ENCODE results near the gene NLGN4Y.

Gene NLGN4Y

GRCh38 chrY:14524272-14525231, at the start of gene NLGN4Y:
TSS of gene NLGN4Y (plus strand) at chrY:14524529. CDS start at chrY:14622120, 97,591 bp downstream.
- no peak for DNase-seq

- DNase-seq, result no peak
Observed at GRCh38 chrY:14485935-14486334, 38.4 kb upstream of the NLGN4Y start.

- no peak for DNase-seq
Observed at GRCh38 chrY:14490226-14490625, 34.1 kb upstream of the NLGN4Y start.

GRCh38 chrY:14498071-14498470, 26.3 kb upstream of the NLGN4Y start:
- DNase-seq, result no peak

- no peak for DNase-seq
Observed at GRCh38 chrY:14504592-14504991, 19.7 kb upstream of the NLGN4Y start.

- DNase-seq, result no peak
Observed at GRCh38 chrY:14522379-14522950, 1.9 kb upstream of the NLGN4Y start.

GRCh38 chrY:14523491-14524271, 648 bp upstream of the NLGN4Y start:
- DNase-seq, result no peak

GRCh38 chrY:14525315-14525714, 986 bp downstream of the NLGN4Y start:
- no peak for DNase-seq

- no peak for DNase-seq
Observed at GRCh38 chrY:14528361-14528760, 4.0 kb downstream of the NLGN4Y start.

- no peak for DNase-seq
Observed at GRCh38 chrY:14536703-14537102, 12.4 kb downstream of the NLGN4Y start.

- DNase-seq, result no peak
Observed at GRCh38 chrY:14543506-14543905, 19.2 kb downstream of the NLGN4Y start.

- no peak for DNase-seq
Observed at GRCh38 chrY:14581294-14581693, 57.0 kb downstream of the NLGN4Y start.

- no peak for DNase-seq
Observed at GRCh38 chrY:14586725-14587124, 62.4 kb downstream of the NLGN4Y start.

- no peak for DNase-seq
Observed at GRCh38 chrY:14601372-14601771, 77.0 kb downstream of the NLGN4Y start.

GRCh38 chrY:14617625-14618024, 93.3 kb downstream of the NLGN4Y start:
- DNase-seq, result no peak

GRCh38 chrY:14618513-14618912, 94.2 kb downstream of the NLGN4Y start:
- no peak for DNase-seq

GRCh38 chrY:14628208-14628607, 103.9 kb downstream of the NLGN4Y start:
- no peak for DNase-seq

- no peak for DNase-seq
Observed at GRCh38 chrY:14631676-14632075, 107.3 kb downstream of the NLGN4Y start.

- DNase-seq, result no peak
Observed at GRCh38 chrY:14633718-14634117, 109.4 kb downstream of the NLGN4Y start.

GRCh38 chrY:14634954-14635353, 110.6 kb downstream of the NLGN4Y start:
- no peak for DNase-seq

- DNase-seq, result no peak
Observed at GRCh38 chrY:14637551-14637950, 113.2 kb downstream of the NLGN4Y start.

- DNase-seq, result no peak
Observed at GRCh38 chrY:14641853-14642252, 117.5 kb downstream of the NLGN4Y start.

GRCh38 chrY:14644157-14644952, 120.0 kb downstream of the NLGN4Y start:
- DNase-seq, result no peak

Data from CD4-positive, alpha-beta T cell treated with Interferon gamma for 1 hour (primary cell).